ENCODE measurements around the gene VGLL2. TPM values are rescaled to one million over a fixed set of nuclear protein-coding genes. Genes with fewer than 3 reads are reported as not detected.

VGLL2 gene
- polyA plus RNA-seq, 2 of the 4 experiments (the other 2 are of a cell fraction) = not detected

DNA sequence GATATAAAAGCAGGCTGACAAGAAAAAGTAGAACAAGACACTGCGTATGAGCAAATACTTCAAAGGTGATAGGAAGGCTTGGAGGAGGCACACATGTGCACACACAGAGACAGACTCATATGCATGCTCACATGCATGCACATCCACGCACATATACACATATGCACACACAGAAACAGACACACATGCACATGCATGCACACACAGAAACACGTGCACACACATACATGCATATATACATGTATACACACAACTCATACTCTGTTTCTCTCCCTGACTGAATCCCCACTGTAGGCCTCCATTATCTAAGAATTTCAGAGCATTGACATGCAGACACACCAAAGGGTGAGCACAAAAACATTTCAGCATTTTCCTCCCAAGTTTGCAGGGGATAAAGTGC is 43.7 kb downstream of the VGLL2 start:
- FAIRE-seq = no peak
- Histone ChIP-seq H3K4me3 (no peak overlapping the region), H3K9me3 (no peaks in the 10 kb centered on the region), H3K4me2 (no peak overlapping the region), H3K4me1 (no peaks in the 10 kb centered on the region), H3K27ac (no peak overlapping the region)
- WGBS (ENCODE audit: missing lambda C conversion rate) = 38% methylated on average over 3 of the region's 3 CpGs
- ATAC-seq = no peak
- TF ChIP-seq RARB (CRISPR knock-in tag; IDR thresholded peaks at IDR 0.05) = no peak
- no peak for TF ChIP-seq HOXA7 (CRISPR knock-in tag; IDR thresholded peaks at IDR 0.05)
- TF ChIP-seq JUNB (IDR thresholded peaks at IDR 0.05) = no peak
- no peak for TF ChIP-seq ELK1 (IDR thresholded peaks at IDR 0.05; ENCODE audit: low read depth, low read length)
- TF ChIP-seq MAFK (IDR thresholded peaks at IDR 0.05; ENCODE audit: partially characterized antibody) = no peak
- TF ChIP-seq, protein P1, sequence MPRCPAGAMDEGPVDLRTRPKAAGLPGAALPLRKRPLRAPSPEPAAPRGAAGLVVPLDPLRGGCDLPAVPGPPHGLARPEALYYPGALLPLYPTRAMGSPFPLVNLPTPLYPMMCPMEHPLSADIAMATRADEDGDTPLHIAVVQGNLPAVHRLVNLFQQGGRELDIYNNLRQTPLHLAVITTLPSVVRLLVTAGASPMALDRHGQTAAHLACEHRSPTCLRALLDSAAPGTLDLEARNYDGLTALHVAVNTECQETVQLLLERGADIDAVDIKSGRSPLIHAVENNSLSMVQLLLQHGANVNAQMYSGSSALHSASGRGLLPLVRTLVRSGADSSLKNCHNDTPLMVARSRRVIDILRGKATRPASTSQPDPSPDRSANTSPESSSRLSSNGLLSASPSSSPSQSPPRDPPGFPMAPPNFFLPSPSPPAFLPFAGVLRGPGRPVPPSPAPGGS (IDR thresholded peaks at IDR 0.05) = no peak
- no peak for TF ChIP-seq POLR2A (IDR thresholded peaks at IDR 0.05; ENCODE audit: low read length)
- no peak for DNase-seq (ENCODE audit: low read depth in 1 of 2, low spot score in 1 of 2)
- CTCF ChIA-PET = no interaction called here
- POLR2A ChIA-PET = no interaction called here

DNA sequence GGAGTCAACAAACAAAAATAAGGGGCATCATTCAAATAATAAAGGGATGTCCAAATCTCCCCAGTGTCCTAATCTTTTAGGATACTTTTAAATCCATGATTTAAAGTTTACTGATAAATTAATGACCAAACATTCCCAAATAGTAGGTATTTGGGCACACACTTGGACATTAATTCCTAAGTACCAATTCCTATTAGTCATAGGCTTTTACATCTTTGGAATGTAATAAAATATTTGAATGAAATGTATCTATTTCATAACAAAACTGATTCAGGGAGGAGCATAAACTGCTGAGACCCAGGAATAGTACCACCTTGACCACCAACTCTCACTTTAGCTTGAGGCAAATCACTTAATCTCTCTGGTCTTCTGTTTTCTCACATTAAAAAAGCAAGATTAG is 44.3 kb downstream of the VGLL2 start:
- DNase-seq (ENCODE audit: low read depth in 1 of 2, low spot score in 1 of 2) = no peak
- Histone ChIP-seq H3K9me3 (no peaks in the 10 kb centered on the region), H3K4me2 (no peak overlapping the region), H3K27ac (no peak overlapping the region), H3K4me3 (no peak overlapping the region), H3K4me1 (no peaks in the 10 kb centered on the region)
- ChIA-PET CTCF (no interaction called here), POLR2A (no interaction called here)
- no peak for ATAC-seq
- TF ChIP-seq ESRRA (IDR thresholded peaks at IDR 0.05; ENCODE audit: borderline replicate concordance, low read length) (no peak), RNF2 (IDR thresholded peaks at IDR 0.05; ENCODE audit: borderline replicate concordance, low read depth) (no peak), POLR2AphosphoS2 (conservative IDR thresholded peaks at IDR 0.05; ENCODE audit: low read length) (no peak), FOSB (CRISPR knock-in tag; IDR thresholded peaks at IDR 0.05) (no peak), CHD2 (IDR thresholded peaks at IDR 0.05; ENCODE audit: low read length, partially characterized antibody) (no peak), E2F6 (IDR thresholded peaks at IDR 0.05; ENCODE audit: borderline replicate concordance, low read depth) (no peak), KDM5A (IDR thresholded peaks at IDR 0.05) (no peak)
- FAIRE-seq = no peak

- WGBS (ENCODE audit: missing lambda C conversion rate) = 25% methylated on average over 3 of the region's 3 CpGs
- DNase-seq (ENCODE audit: low read depth in 1 of 2, low spot score in 1 of 2) (no peak), ATAC-seq (no peak), FAIRE-seq (no peak)
- Histone ChIP-seq H3K27ac (no peak overlapping the region), H3K4me1 (no peaks in the 10 kb centered on the region), H3K4me3 (no peak overlapping the region), H3K9me3 (no peaks in the 10 kb centered on the region), H3K4me2 (no peak overlapping the region)
- TF ChIP-seq GATA3 (IDR thresholded peaks at IDR 0.05; ENCODE audit: borderline replicate concordance) (no peak), MAFK (IDR thresholded peaks at IDR 0.05; ENCODE audit: partially characterized antibody) (peak; percentile 48)
- ChIA-PET POLR2A (no interaction called here), CTCF (no interaction called here)
Observed at GRCh38 chr6:117311310-117311709, 46.0 kb downstream of the VGLL2 start.

DNA sequence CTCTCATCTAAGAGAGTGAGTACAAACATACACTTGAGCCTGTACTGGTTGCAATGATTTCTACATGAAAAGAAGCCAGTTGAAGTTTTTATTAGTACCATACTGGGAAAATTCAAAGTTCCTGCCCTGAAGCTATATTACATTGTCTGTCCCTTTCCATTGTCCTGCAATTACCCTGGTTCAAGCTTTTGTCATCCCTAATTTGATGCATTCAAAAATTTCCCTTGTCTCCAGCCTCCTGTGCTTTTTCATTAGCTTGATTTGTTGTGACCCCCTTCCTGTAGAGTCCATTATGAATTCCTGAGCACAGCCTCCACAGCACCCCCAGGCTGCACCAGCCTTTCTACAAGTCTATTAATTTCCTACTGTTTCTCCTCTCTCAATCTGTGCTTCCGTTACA is 46.4 kb downstream of the VGLL2 start:
- ChIA-PET POLR2A (no interaction called here), CTCF (no interaction called here)
- 71% methylated on average over 1 of the region's 1 CpG for WGBS (ENCODE audit: missing lambda C conversion rate)
- ATAC-seq (no peak), DNase-seq (ENCODE audit: low read depth in 1 of 2, low spot score in 1 of 2) (no peak), FAIRE-seq (no peak)
- Histone ChIP-seq H3K9me3 (no peaks in the 10 kb centered on the region), H3K4me1 (no peaks in the 10 kb centered on the region), H3K27ac (no peak overlapping the region), H3K4me2 (no peak overlapping the region), H3K4me3 (no peak overlapping the region)
- TF ChIP-seq EHMT2 (IDR thresholded peaks at IDR 0.05; ENCODE audit: low read depth) (no peak), RNF2 (IDR thresholded peaks at IDR 0.05; ENCODE audit: borderline replicate concordance, low read depth) (no peak), SMC3 (IDR thresholded peaks at IDR 0.05) (no peak), TFCP2L1 (CRISPR knock-in tag; IDR thresholded peaks at IDR 0.05) (no peak), RAD21 (conservative IDR thresholded peaks at IDR 0.05 in 1 of 2, IDR thresholded peaks at IDR 0.05 in 1 of 2) (no peak), ZNF302 (CRISPR knock-in tag; IDR thresholded peaks at IDR 0.05) (no peak), GATA3 (IDR thresholded peaks at IDR 0.05; ENCODE audit: borderline replicate concordance) (no peak), NPAS2 (CRISPR knock-in tag; IDR thresholded peaks at IDR 0.05; ENCODE audit: borderline replicate concordance) (no peak), JUNB (IDR thresholded peaks at IDR 0.05) (no peak), CEBPB (IDR thresholded peaks at IDR 0.05) (no peak), RARB (CRISPR knock-in tag; IDR thresholded peaks at IDR 0.05) (no peak)
- TF ChIP-seq, protein P1 (IDR thresholded peaks at IDR 0.05) = no peak
- TF ChIP-seq, protein P2, sequence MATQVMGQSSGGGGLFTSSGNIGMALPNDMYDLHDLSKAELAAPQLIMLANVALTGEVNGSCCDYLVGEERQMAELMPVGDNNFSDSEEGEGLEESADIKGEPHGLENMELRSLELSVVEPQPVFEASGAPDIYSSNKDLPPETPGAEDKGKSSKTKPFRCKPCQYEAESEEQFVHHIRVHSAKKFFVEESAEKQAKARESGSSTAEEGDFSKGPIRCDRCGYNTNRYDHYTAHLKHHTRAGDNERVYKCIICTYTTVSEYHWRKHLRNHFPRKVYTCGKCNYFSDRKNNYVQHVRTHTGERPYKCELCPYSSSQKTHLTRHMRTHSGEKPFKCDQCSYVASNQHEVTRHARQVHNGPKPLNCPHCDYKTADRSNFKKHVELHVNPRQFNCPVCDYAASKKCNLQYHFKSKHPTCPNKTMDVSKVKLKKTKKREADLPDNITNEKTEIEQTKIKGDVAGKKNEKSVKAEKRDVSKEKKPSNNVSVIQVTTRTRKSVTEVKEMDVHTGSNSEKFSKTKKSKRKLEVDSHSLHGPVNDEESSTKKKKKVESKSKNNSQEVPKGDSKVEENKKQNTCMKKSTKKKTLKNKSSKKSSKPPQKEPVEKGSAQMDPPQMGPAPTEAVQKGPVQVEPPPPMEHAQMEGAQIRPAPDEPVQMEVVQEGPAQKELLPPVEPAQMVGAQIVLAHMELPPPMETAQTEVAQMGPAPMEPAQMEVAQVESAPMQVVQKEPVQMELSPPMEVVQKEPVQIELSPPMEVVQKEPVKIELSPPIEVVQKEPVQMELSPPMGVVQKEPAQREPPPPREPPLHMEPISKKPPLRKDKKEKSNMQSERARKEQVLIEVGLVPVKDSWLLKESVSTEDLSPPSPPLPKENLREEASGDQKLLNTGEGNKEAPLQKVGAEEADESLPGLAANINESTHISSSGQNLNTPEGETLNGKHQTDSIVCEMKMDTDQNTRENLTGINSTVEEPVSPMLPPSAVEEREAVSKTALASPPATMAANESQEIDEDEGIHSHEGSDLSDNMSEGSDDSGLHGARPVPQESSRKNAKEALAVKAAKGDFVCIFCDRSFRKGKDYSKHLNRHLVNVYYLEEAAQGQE (IDR thresholded peaks at IDR 0.05) = no peak
- TF ChIP-seq, protein P3, sequence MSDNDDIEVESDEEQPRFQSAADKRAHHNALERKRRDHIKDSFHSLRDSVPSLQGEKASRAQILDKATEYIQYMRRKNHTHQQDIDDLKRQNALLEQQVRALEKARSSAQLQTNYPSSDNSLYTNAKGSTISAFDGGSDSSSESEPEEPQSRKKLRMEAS (IDR thresholded peaks at IDR 0.05) = no peak

Measured in A549 (cell line).